Aorta (tissue), 5 donors: ENCODE measurements around the gene PWP1. TPM values are rescaled to one million over a fixed set of nuclear protein-coding genes. Genes with fewer than 3 reads are reported as not detected.
A peak's percentile ranks its signal among the peaks of the same experiment; 100 is the strongest.
"Not testable (repeated sequence)": the region's sequence is repeated elsewhere in the genome, so short reads cannot be mapped to it uniquely, and the experiment has no call there.

ENCODE experiments used
- ATAC-seq: fragments of 200-7000 bp; cut with Tn5 transposase; one replicate; pipeline ENCODE4 v1.9.1; 2022; ENCODE audit warnings: moderate library complexity; ENCODE audit not compliant: low FRiP score
- DNase-seq, 2 donors: peaks; one replicate each; pipeline ENCODE4 v3.0.0-alpha.2; 2020
- H3K27ac ChIP-seq, 2 donors: one replicate each; pipeline ENCODE4 v1.5.1; 2013; ENCODE audit warnings: low read length in 2 of 2, mild to moderate bottlenecking in 2 of 2, moderate library complexity in 2 of 2, control low read depth in 1 of 2, inconsistent platforms in 1 of 2, low read depth in 1 of 2
- H3K27me3 ChIP-seq, 2 donors: one replicate each; pipeline ENCODE4 v1.6.1; 2013; ENCODE audit warnings: control low read depth in 1 of 2, low read length in 1 of 2, mild to moderate bottlenecking in 1 of 2, moderate library complexity in 1 of 2; ENCODE audit not compliant: insufficient read depth in 2 of 2, control insufficient read depth in 1 of 2
- H3K36me3 ChIP-seq, 2 donors: one replicate each; pipeline ENCODE4 v1.6.1; 2013; ENCODE audit warnings: control low read depth in 1 of 2, low read length in 1 of 2, mild to moderate bottlenecking in 1 of 2; ENCODE audit not compliant: insufficient read depth in 2 of 2, control insufficient read depth in 1 of 2
- H3K4me1 ChIP-seq, 2 donors: one replicate each; pipeline ENCODE4 v1.6.1; 2013; ENCODE audit warnings: low read length in 2 of 2, control low read depth in 1 of 2, mild to moderate bottlenecking in 1 of 2, moderate library complexity in 1 of 2; ENCODE audit not compliant: insufficient read depth in 2 of 2, control insufficient read depth in 1 of 2
- H3K4me3 ChIP-seq, 2 donors: one replicate each; pipeline ENCODE4 v1.5.1; 2013; ENCODE audit warnings: low read length in 2 of 2, control low read depth in 1 of 2, mild to moderate bottlenecking in 1 of 2
- H3K9me3 ChIP-seq: one replicate; pipeline ENCODE4 v1.6.1; 2013; ENCODE audit warnings: mild to moderate bottlenecking, low read length; ENCODE audit not compliant: control insufficient read depth
- WGBS, 2 donors: extraction: QIAGEN DNeasy Blood & Tissue Kit; methylation state at CpG; one replicate each; pipeline ENCODE4 v1.1.7; 2013; 5-methylcytosine and 5-hydroxymethylcytosine counted together
- intact Hi-C, 2 donors: fragments of 100-400 bp; cut with DNase I; formaldehyde crosslinking; loops; one replicate each; pipeline versions ENCODE4 v1.14.2 to v1.15.0; 2022
- polyA plus RNA-seq, 2 donors: library from polyadenylated mRNA; stranded (reverse); fragments of 200-250 nt; gene quantifications; one replicate each; pipeline ENCODE4 v1.2.3, GENCODE V29; 2013
- total RNA-seq, 2 donors: library from RNA; stranded (reverse); fragmentation: NEBNext Ultra II Directional; extraction: Animal tissue kit (Norgen Biotek cat#: 25700); gene quantifications; one replicate each; pipeline ENCODE4 v1.2.1, GENCODE V29; 2021
- donor health status: healthy with polysubstance abuse.
- donor health status: Bipolar disorder and iron deficiency.
- donor health status: DM: no; HTN: no; CAD: no.
- donor health status: DM: no; HTN: no; CAD: no.
- donor health status: DM: yes; HTN: yes; CAD: no.

PWP1 gene
- total and polyA plus RNA-seq, 4 donors, result 23.3 to 40.1 (median 25.6) TPM

DNA sequence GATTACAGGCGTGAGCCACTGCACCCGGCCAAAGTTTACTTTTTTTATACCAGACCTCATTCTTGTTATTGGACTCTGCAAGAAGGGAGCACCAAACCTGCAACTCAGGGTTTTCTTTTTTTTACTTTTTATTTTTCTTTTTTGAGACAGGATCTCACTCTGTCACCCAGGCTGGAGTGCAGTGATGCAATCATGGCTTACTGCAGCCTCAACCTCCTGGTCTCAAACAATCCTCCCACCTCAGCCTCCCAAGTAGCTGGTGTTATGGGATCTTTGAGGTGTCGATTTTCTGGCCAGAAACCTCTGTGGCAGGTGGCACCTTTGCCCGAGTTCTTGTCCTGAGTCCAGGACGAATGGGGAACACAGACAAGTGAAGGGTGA lies 4.2 kb upstream of the PWP1 start:
- intact Hi-C loops, result no loop called here
- WGBS, 2 donors, result 66 to 75% methylated on average over 5 of the region's 5 CpGs

DNA sequence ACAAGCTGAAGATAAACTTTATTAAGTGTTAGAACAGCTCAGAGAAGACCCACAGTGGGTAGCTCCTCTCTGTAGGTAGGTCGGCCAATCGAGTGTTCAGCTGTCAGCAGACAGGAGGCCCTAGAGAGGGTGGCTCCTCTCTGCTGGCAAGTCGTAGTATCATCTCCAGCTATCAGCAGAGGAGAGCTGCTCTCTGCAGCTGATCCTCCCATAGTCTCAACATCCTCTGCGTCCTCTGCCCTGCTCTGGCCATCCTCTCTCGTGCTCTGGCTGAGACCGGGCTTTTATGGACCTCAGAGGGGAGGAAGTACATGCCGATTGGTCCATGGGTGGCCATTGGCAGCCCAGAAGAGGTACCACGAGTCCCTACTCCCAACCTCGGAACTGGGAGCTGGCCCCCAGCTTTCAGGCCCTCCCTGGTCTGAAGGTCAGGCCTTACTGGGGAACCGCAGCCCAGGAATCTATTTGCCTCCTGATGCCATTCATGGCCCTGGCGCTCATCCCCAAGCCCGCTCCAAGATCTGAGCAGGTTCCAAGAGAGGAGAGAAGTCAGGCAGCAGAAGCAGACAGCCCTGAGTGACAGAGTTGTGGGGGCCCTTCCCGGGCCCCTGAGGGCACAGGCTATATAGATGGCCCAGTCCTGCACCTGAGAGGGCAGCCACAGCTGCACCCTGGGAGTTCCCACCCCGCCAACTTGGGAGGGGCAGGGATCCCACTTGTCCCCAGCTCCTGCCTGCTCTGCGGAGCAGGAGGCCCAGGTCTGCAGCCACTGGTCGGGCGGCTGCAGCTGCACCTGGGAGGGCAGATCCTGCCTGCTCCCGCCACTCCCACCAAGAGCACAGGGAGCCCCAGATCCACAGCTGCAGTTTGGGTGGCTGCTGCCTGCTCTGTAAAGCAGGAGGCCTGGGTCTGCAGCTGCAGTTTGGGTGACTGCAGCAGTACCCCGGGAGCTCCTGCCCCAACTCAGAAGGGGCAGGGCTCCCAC lies 3.5 kb upstream of the PWP1 start:
- no peak overlapping the region for H3K4me3 ChIP-seq
- no peak overlapping the region for H3K27ac ChIP-seq
- no peak for ATAC-seq
- DNase-seq, result no peak
- intact Hi-C loops, result no loop called here
- 79 to 80% methylated on average over 18 to 19 of the region's 19 CpGs for WGBS, 2 donors
- H3K27me3 ChIP-seq, result no peaks in the 10 kb centered on the region
- no peaks in the 10 kb centered on the region for H3K9me3 ChIP-seq
- no peaks in the 10 kb centered on the region for H3K4me1 ChIP-seq
- no peaks in the 10 kb centered on the region for H3K36me3 ChIP-seq

More for the DNA sequence above, 4.2 kb upstream of the PWP1 start:
- Histone ChIP-seq H3K36me3 (no peaks in the 10 kb centered on the region), H3K4me1 (no peaks in the 10 kb centered on the region), H3K4me3 (no peak overlapping the region), H3K27ac (no peak overlapping the region), H3K9me3 (no peaks in the 10 kb centered on the region), H3K27me3 (no peaks in the 10 kb centered on the region)
- DNase-seq (no peak), ATAC-seq (no peak)

DNA sequence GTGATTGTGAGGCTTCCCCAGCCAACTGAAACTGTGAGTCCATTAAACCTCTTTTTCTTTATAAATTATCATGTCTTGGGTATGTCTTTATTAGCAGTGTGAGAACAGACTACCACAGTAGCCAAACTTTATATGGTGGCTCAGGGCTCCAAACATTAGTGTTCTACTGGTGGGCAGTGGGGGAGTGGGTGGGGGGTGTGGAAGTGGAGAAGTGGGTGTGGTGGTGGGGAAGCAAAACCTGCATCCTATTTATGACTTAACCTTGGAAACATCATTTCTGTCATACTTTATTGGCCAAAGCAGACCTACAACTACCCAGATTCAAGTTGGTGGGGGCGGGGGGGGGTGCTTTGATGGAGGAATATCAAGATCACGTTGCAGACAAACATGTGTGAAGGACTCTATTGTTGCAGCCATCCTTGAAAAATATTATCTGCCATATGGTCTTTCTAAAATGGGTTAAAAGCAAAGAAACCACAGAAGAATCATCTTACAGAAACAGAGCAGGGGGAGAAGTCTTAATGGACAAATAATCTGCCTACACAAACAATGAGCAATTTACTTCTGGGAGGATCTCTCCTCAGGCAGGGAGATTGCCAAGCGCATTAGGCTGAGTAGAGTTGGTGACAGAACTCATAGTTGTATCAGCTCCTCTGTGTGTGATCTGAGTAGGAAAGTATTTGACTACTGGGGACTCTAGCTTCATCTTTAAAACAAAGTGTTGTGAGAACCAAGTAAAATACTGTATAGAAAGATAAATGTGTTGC lies 1.4 kb upstream of the PWP1 start:
- Histone ChIP-seq H3K27me3 (no peaks in the 10 kb centered on the region), H3K4me3 (no peak overlapping the region), H3K27ac (no peak overlapping the region), H3K4me1 (no peaks in the 10 kb centered on the region), H3K9me3 (no peaks in the 10 kb centered on the region), H3K36me3 (no peaks in the 10 kb centered on the region)
- WGBS, 2 donors, result 66 to 70% methylated on average over 3 of the region's 3 CpGs
- intact Hi-C loops, result loop anchor here in 1 of 2 donors (2.0 kb wide), 1 partner anchor 77 kb away; the partner anchor contains the start of gene PRDM4
- DNase-seq (no peak), ATAC-seq (no peak)

DNA sequence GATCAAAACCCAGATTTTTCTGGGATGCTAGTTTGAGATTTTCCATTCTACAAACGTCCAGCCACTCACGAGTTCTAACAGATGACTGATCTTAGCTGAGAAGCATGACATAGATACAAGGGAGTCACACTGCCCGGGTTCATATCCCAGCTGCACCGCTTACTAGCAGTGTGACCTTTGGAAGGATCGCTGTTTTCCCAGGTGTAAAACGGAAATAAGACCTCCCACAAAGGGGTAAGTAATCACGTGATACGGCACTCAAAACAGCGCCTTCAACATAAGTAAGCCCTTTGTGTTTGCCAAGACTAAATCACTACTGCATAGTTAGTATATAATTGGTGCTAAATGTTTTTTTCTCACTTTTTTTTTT lies 624 bp upstream of the PWP1 start:
- WGBS, 2 donors, result 6 to 8% methylated on average over 9 of the region's 9 CpGs
- intact Hi-C loops, result loop anchor here (2.0 to 5.0 kb wide), 2 partner anchors 72 to 76 kb away; partner anchors contain the start of gene PRDM4 (in 1 of the 2)
- DNase-seq (no peak), ATAC-seq (no peak)
- H3K36me3 ChIP-seq, result no peaks in the 10 kb centered on the region
- no peak overlapping the region for H3K27ac ChIP-seq
- no peaks in the 10 kb centered on the region for H3K9me3 ChIP-seq
- peak overlapping the region; percentile 77 to 83 for H3K4me3 ChIP-seq
- H3K4me1 ChIP-seq, result no peaks in the 10 kb centered on the region
- no peaks in the 10 kb centered on the region for H3K27me3 ChIP-seq

DNA sequence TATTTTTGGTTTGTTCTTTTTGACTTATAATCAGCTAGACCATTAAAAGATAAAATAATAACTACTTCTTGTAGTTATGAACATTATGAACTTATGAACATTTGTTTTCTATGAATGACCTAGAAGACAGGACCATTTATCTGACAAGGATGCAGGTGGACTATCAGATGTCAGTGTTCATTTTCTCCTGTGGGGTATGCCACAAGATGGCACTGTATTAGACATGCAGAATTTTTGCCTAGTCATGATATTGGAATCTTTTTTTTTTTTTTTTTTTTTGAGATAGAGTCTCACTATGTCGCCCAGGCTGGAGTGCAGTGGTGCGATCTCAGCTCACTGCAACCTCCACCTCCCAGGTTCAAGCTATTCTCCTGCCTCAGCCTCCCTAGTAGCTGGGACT lies 10.2 kb downstream of the PWP1 start:
- WGBS, 2 donors, result 75 to 81% methylated on average over 2 of the region's 2 CpGs
- ATAC-seq, H3K9me3 ChIP-seq, H3K4me3 ChIP-seq, H3K36me3 ChIP-seq, DNase-seq, H3K27ac ChIP-seq, intact Hi-C loops, H3K27me3 ChIP-seq, H3K4me1 ChIP-seq: not testable (repeated sequence)

DNA sequence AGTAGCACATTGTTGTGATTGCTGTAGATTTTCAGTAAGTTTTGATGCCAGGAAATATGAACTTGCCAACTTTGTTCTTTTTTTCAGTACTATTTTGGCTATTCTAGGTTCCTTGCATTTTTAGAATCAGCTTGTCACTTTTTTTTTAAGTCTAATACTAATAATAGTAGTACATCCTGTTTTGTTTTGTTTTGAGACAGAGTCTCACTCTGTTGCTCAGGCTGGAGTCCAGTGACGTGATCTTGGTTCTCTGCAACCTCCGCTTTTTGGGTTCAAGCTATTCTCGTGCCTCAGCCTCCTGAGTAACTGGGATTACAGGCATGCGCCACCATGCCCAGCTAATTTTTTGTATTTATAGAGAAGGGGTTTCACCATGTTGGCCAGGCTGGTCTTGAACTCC lies 16.5 kb downstream of the PWP1 start:
- peak overlapping the region in 1 of 2 donors; percentile 33 for H3K27ac ChIP-seq
- ATAC-seq, result no peak
- intact Hi-C loops, result no loop called here

DNA sequence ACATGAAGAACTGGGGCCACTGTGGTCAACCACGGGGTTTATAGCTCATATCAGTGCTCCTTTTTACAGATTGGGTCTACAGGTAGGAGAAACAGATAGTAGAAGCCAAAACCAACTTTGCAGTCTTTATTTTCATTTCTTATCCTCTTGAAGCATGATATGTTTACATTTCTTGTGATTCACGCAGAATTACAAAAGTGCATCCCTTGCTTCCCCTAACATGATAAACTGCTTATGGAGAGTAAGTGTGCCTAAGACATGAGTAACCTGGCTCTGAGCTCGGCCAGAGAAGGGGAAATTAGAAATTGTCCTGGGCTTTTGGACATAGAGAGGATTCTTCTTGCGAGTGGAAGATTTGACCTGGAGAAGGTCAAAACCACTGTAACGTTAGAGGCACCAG lies 18.4 kb downstream of the PWP1 start:
- DNase-seq (no peak), ATAC-seq (no peak)
- intact Hi-C loops, result no loop called here
- WGBS, 2 donors, result 67 to 70% methylated on average over 5 of the region's 5 CpGs
- Histone ChIP-seq H3K27me3 (no peaks in the 10 kb centered on the region), H3K9me3 (no peaks in the 10 kb centered on the region), H3K4me1 (no peaks in the 10 kb centered on the region), H3K27ac (no peak overlapping the region), H3K36me3 (peaks cover 6 to 7% of the 10 kb centered on the region in 2 donors), H3K4me3 (no peak overlapping the region)

More for the DNA sequence above, 16.5 kb downstream of the PWP1 start:
- DNase-seq, result no peak
- Histone ChIP-seq H3K27me3 (no peaks in the 10 kb centered on the region), H3K4me3 (no peak overlapping the region), H3K4me1 (no peaks in the 10 kb centered on the region), H3K36me3 (peaks cover 2 to 6% of the 10 kb centered on the region in 2 donors), H3K9me3 (no peaks in the 10 kb centered on the region)
- WGBS, 2 donors, result 34 to 37% methylated on average over 4 of the region's 4 CpGs

DNA sequence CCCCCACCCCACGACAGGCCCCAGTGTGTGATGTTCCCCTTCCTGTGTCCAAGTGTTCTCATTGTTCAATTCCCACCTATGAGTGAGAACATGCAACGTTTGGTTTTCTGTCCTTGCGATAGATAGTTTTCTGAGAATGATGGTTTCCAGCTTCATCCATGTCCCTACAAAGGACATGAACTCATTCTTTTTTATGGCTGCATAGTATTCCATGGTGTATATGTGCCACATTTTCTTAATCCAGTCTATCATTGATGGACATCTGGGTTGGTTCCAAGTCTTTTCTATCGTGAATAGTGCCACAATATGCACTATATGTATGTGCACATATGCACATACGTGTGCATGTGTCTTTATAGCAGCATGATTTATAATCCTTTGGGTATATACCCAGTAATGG lies 19.9 kb downstream of the PWP1 start:
- 95 to 96% methylated on average over 4 to 5 of the region's 5 CpGs for WGBS, 2 donors
- H3K27me3 ChIP-seq, H3K36me3 ChIP-seq, DNase-seq, H3K4me1 ChIP-seq, ATAC-seq, H3K27ac ChIP-seq, intact Hi-C loops, H3K9me3 ChIP-seq, H3K4me3 ChIP-seq: not testable (repeated sequence)
